Measurements from ENCODE around the gene CDK11B.
A peak's percentile ranks its signal among the peaks of the same experiment; 100 is the strongest.

Gene CDK11B

DNA sequence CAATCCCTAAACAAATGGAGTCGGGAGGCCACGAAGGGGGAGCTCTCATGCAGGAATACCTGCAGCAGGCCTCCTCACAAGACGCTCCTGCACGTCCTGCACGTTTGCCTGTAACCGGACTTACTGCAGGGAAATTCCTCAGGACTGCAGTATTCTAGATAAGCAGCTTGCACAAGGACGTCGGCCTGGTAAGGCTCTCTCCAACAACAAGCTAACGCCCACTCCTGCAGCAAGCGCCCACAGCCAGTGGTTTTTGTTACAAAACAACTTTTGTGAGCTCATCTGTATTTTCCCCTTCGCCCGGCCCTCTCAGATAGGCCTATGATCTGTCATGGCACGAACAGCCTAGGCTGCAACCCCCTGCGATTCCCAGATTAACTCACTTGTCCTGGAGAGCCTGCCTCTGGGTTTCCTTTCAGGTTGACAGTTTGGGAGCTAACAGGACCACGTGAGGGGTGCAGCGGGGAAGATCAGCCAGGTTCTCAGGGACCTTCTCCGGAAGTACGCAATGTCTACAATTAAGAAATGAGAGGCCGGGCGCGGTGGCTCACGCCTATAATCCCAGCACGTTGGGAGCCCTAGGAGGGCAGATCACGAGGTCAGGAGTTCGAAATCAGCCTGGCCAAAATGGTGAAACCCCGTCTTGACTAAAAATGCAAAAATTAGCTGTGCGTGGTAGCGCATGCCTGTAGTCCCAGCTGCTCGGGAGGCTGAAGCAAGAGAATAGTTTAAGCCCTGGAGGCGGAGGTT, 44.4 kb downstream of the CDK11B start:
- TF ChIP-seq, protein P1, sequence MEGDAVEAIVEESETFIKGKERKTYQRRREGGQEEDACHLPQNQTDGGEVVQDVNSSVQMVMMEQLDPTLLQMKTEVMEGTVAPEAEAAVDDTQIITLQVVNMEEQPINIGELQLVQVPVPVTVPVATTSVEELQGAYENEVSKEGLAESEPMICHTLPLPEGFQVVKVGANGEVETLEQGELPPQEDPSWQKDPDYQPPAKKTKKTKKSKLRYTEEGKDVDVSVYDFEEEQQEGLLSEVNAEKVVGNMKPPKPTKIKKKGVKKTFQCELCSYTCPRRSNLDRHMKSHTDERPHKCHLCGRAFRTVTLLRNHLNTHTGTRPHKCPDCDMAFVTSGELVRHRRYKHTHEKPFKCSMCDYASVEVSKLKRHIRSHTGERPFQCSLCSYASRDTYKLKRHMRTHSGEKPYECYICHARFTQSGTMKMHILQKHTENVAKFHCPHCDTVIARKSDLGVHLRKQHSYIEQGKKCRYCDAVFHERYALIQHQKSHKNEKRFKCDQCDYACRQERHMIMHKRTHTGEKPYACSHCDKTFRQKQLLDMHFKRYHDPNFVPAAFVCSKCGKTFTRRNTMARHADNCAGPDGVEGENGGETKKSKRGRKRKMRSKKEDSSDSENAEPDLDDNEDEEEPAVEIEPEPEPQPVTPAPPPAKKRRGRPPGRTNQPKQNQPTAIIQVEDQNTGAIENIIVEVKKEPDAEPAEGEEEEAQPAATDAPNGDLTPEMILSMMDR (IDR thresholded peaks at IDR 0.05; ENCODE audit: low read length, missing control alignments): no peak
- DNase-seq (ENCODE audit: low read depth): peak; percentile 94

DNA sequence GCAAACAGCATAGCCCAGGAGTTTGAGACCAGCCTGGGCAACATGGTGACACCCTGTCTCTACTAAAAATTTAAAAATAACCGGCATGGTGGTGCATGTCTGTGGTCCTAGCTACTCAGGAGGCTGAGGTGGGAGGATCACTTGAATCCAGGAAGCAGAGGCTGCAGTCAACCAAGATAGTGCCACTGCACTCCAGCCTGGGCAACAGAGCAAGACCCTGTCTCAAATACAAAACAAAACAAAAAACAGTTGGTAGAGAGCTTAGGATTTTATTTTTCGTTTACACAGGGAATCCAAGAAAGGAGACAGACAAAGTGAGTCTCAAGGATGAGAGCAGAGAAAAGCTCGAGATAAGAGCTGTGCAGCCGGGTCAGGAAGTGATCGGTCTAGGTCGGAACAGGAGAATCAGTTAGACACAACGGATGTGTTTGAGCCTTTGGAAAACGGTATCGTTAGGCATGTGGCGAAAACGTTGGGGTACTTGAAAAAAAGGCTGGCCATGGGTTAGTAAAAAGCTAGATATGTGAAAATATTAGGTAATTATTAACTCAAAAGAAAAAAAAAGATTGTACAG, 45.2 kb downstream of the CDK11B start:
- TF ChIP-seq, protein P1 (IDR thresholded peaks at IDR 0.05; ENCODE audit: low read length, missing control alignments): no peak
- no peak for DNase-seq (ENCODE audit: low read depth)
- H3K4me3 ChIP-seq (replicated peaks; ENCODE audit: low read depth, low read length): peak overlapping the region; percentile 91

More for the DNA sequence above, 44.4 kb downstream of the CDK11B start:
- peak overlapping the region; percentile 91 for H3K4me3 ChIP-seq (replicated peaks; ENCODE audit: low read depth, low read length)

DNA sequence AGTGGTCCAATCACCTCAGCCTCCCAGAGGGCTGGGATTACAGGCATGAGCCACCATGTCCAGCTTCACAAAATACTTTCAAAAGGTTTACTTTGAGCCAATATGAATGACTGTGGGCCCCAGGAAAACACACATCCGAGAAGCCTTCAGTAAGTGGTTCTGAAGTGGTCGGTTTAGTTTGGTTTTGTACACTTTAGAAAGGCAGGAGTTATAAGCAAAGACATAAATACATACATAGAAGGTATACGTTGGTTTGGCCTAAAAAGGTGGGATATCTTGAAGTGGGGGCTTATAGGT, 46.8 kb downstream of the CDK11B start:
- no peak for DNase-seq (ENCODE audit: low read depth)
- TF ChIP-seq, protein P1 (IDR thresholded peaks at IDR 0.05; ENCODE audit: low read length, missing control alignments): no peak
- H3K4me3 ChIP-seq (replicated peaks; ENCODE audit: low read depth, low read length): no peak overlapping the region

DNA sequence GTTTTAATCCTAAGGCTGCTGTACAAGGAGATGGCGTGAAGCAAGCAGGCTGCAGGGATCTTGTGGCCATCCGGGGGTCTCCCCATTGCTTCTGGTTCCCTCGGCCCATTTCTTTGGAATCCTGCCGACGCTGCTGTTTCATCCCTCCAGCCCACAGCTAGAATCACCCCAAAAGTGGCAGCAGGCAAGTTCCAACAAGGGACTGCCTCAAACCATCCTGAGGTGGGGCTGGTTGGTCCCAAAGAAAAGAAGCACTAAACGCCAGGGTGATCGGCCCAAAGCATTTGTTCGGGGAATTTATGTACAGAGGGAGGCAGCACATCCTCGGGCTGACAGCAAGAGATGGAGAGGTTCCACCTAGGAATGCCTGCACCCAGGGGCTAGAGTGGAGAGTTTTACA, 48.0 kb downstream of the CDK11B start:
- H3K4me3 ChIP-seq (replicated peaks; ENCODE audit: low read depth, low read length): no peak overlapping the region
- TF ChIP-seq, protein P1 (IDR thresholded peaks at IDR 0.05; ENCODE audit: low read length, missing control alignments): no peak
- no peak for DNase-seq (ENCODE audit: low read depth)

DNA sequence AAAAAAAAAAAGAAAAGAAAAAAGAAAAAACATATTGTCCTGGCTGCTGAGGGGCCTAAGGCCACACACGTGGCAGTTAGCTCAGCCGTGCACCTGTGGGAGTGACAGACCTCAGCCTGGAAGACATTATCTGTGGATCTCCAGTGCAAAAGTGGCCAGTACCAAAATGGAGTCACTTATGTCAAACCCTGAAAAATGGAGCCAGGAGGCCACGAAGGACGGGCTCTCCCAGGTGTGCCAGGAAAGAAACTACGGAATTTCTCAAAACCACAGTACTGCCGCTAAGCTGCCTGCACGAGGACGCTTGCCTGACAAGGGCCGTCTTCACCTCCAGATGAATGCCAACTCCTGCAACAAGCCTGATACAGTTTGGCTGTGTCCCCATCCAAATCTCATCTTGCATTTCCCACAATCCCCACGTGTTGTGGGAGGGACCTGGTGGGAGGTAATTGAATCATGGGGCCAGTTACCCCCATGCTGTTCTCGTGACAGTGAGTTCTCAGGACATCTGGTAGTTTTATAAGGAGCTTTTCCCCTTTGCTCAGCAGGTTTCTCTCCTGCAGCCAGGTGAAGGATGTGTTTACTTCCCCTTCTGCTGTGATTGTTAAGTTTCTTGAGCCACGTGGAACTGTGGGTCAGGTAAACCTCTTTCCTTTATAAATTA, 48.9 kb downstream of the CDK11B start:
- no peak for DNase-seq (ENCODE audit: low read depth)
- TF ChIP-seq, protein P1 (IDR thresholded peaks at IDR 0.05; ENCODE audit: low read length, missing control alignments): no peak
- no peak overlapping the region for H3K4me3 ChIP-seq (replicated peaks; ENCODE audit: low read depth, low read length)

DNA sequence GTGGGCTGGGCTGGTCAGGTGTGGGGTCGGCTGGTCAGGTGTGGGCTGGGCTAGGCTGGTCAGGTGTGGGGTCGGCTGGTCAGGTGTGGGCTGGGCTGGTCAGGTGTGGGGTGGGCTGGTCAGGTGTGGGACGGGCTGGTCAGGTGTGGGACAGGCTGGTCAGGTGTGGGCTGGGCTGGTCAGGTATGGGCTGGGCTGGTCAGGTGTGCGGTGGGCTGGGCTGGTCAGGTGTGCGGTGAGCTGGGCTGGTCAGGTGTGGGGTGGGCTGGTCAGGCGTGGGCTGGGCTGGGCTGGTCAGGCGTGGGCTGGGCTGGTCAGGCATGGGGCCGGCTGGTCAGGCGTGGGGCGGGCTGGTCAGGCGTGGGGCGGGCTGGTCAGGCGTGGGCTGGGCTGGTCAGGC, 52.6 kb downstream of the CDK11B start:
- no peak overlapping the region for H3K4me3 ChIP-seq (replicated peaks; ENCODE audit: low read depth, low read length)
- no peak for DNase-seq (ENCODE audit: low read depth)
- TF ChIP-seq, protein P1 (IDR thresholded peaks at IDR 0.05; ENCODE audit: low read length, missing control alignments): no peak

Measured in fibroblast of pulmonary artery (primary cell).